MM.1S (cell line): Measurements from ENCODE around the gene NUAK1.

Experiments
- DNase-seq: peaks from one replicate; pipeline ENCODE4 v3.0.0-alpha.2; 2015
- H2AFZ ChIP-seq: fragments of 300-600 bp; sonication (generic); 2 replicates; pipeline ENCODE4 v1.6.0; 2016; ENCODE audit warnings: antibody characterized with exemption, low read length
- H3F3A ChIP-seq: fragments of 300-600 bp; sonication (generic); 2 replicates; pipeline ENCODE4 v1.6.1; 2016; ENCODE audit warnings: mild to moderate bottlenecking, antibody characterized with exemption, low read length, moderate library complexity, mixed read lengths; ENCODE audit not compliant: insufficient read depth
- H3K27ac ChIP-seq: fragments of 300-600 bp; sonication (generic); 2 replicates; pipeline ENCODE4 v1.5.1; 2016; ENCODE audit warnings: mild to moderate bottlenecking, low read length
- H3K27me3 ChIP-seq: fragments of 300-600 bp; sonication (generic); replicated peaks from 2 replicates; pipeline ENCODE4 v1.6.0; 2016; ENCODE audit warnings: low read length; ENCODE audit not compliant: insufficient read depth
- H3K36me3 ChIP-seq: fragments of 300-600 bp; sonication (generic); replicated peaks from 2 replicates; pipeline ENCODE4 v1.6.1; 2016; ENCODE audit warnings: mild to moderate bottlenecking, low read length, mixed read lengths; ENCODE audit not compliant: insufficient read depth
- H3K4me1 ChIP-seq: fragments of 300-600 bp; sonication (generic); 2 replicates; pipeline ENCODE4 v1.6.1; 2016; ENCODE audit warnings: low read length, mixed read lengths
- H3K4me2 ChIP-seq: fragments of 300-600 bp; sonication (generic); 2 replicates; pipeline ENCODE4 v1.6.0; 2016; ENCODE audit warnings: low read depth, low read length
- H3K4me3 ChIP-seq: fragments of 300-600 bp; sonication (generic); 2 replicates; pipeline ENCODE4 v1.5.1; 2016; ENCODE audit warnings: low read length, mixed read lengths
- H3K79me2 ChIP-seq: fragments of 300-600 bp; sonication (generic); 2 replicates; pipeline ENCODE4 v1.6.1; 2016; ENCODE audit warnings: mixed run types, low read length, mixed read lengths
- H3K9ac ChIP-seq: fragments of 300-600 bp; sonication (generic); 2 replicates; pipeline ENCODE4 v1.6.1; 2016; ENCODE audit warnings: low read length, mixed read lengths
- H3K9me2 ChIP-seq: fragments of 300-600 bp; sonication (generic); replicated peaks from 2 replicates; pipeline ENCODE4 v1.6.1; 2016; ENCODE audit warnings: mild to moderate bottlenecking, low read length, mixed read lengths; ENCODE audit not compliant: insufficient read depth
- H3K9me3 ChIP-seq: fragments of 300-600 bp; sonication (generic); replicated peaks from 2 replicates; pipeline ENCODE4 v1.6.1; 2016; ENCODE audit warnings: mild to moderate bottlenecking, low read length, mixed read lengths; ENCODE audit not compliant: insufficient read depth
- H4K20me1 ChIP-seq: fragments of 300-600 bp; sonication (generic); 2 replicates; pipeline ENCODE4 v1.6.1; 2016; ENCODE audit warnings: mild to moderate bottlenecking, low read length, moderate library complexity, mixed read lengths; ENCODE audit not compliant: insufficient read depth
- CTCF ChIP-seq: fragments of 300-600 bp; sonication (generic); IDR thresholded peaks from 2 replicates; pipeline ENCODE4 v1.5.1; 2016; ENCODE audit warnings: antibody characterized with exemption, low read length, mixed read lengths
- EZH2 ChIP-seq: fragments of 300-600 bp; sonication (generic); optimal IDR thresholded peaks from 2 replicates; pipeline ENCODE3; 2017; ENCODE audit warnings: low read depth, mild to moderate bottlenecking, antibody characterized with exemption, low read length, mixed read lengths
- EZH2phosphoT487 ChIP-seq: fragments of 300-600 bp; sonication (generic); IDR thresholded peaks from 2 replicates; pipeline ENCODE4 v1.6.1; 2018; ENCODE audit warnings: antibody characterized with exemption, low read length

NUAK1 gene

DNA sequence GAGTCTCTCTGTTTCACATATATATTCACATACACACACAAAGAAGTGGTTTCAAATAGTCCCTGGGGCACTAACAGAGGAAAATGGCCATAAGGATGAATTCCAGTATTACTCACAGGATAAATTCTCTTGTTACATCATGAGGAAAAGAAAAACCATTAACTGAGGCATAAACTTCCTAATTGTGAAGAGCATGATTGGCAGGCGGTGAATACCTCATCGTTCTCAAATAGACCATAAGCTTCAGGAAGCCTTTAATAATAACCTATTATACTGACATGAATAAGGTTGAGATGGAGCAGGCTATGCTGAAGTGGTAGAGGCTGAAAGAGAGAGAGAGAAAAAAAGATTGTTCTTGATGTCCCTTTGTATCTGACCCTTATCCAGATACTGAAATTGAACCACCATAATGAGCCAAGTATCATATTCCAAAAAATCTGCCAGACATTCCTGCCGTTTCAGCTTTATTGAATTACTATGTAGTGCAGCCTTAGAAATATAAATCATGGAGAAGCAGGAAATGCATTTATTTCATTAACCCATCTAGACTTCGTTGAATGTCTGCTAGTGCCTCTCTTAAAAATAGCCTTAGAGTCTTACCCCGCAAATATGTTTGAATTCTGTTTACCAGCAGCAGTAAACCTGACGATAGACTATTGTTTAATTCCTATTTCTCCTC lies 86.8 kb downstream of the NUAK1 start:
- TF ChIP-seq EZH2phosphoT487, result no peak
- TF ChIP-seq CTCF, result no peak
- no peak for TF ChIP-seq EZH2
- Histone ChIP-seq H2AFZ (no peak overlapping the region), H3K36me3 (no peaks in the 10 kb centered on the region), H3K27me3 (no peaks in the 10 kb centered on the region), H3K9me2 (no peaks in the 10 kb centered on the region), H4K20me1 (no peaks in the 10 kb centered on the region), H3K4me3 (no peak overlapping the region), H3K4me1 (peaks cover 8% of the 10 kb centered on the region), H3K9ac (no peak overlapping the region), H3K79me2 (no peaks in the 10 kb centered on the region), H3K27ac (no peak overlapping the region), H3K9me3 (no peaks in the 10 kb centered on the region), H3F3A (no peaks in the 10 kb centered on the region), H3K4me2 (no peak overlapping the region)
- DNase-seq, result no peak

DNA sequence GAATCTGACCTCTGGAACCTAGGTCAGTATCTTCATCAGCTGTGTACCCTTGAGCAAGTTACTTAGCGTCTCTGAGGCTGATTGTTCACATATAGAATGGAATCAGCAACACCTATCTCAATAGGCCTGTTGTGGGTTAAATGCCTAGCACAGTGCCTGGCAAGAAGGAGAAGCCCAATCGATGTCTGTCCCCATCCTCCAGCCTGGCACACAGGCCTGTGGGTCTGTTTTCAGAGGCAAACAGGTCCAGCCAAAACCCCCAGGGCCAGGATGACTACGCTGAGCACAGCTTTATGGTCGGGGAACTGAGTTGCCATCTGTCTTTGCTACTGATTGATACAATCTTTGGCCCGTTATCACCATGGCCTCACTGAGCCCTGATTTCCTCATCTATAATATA lies 89.2 kb downstream of the NUAK1 start:
- H3F3A ChIP-seq, result no peaks in the 10 kb centered on the region
- H3K36me3 ChIP-seq, result no peaks in the 10 kb centered on the region
- no peak overlapping the region for H3K27ac ChIP-seq
- H2AFZ ChIP-seq, result no peak overlapping the region
- no peak overlapping the region for H3K9ac ChIP-seq
- no peak for DNase-seq
- peaks cover 14% of the 10 kb centered on the region for H3K4me1 ChIP-seq
- H3K4me3 ChIP-seq, result no peak overlapping the region
- H3K9me3 ChIP-seq, result no peaks in the 10 kb centered on the region
- no peak overlapping the region for H3K4me2 ChIP-seq
- no peaks in the 10 kb centered on the region for H3K79me2 ChIP-seq
- no peaks in the 10 kb centered on the region for H4K20me1 ChIP-seq
- TF ChIP-seq EZH2 (no peak), CTCF (no peak), EZH2phosphoT487 (no peak)
- H3K27me3 ChIP-seq, result no peaks in the 10 kb centered on the region
- H3K9me2 ChIP-seq, result no peaks in the 10 kb centered on the region

DNA sequence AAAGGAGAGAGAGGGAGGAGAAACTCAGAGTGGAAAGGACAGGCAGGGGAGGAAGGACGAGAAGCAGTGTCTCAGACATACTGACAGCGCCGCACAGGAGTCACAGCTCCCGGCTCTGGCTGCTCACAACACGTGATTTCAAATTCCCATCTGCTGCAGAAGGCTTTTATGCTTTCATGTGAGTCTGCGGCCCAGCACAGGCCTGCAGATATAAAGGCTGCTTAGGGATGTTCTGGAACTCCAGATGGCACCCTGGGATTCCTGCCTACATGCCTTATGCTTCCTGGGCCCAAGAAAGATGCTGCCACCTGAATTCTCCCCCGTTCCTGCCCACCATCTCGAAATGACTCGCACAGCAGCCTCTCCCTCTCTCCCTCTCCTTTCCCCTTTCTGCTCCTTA lies 89.6 kb downstream of the NUAK1 start:
- TF ChIP-seq CTCF (no peak), EZH2 (no peak)
- H3K36me3 ChIP-seq, result no peaks in the 10 kb centered on the region

More for the DNA sequence above, 89.6 kb downstream of the NUAK1 start:
- H4K20me1 ChIP-seq, result no peaks in the 10 kb centered on the region
- DNase-seq, result no peak
- H3K27me3 ChIP-seq, result no peaks in the 10 kb centered on the region
- H3K79me2 ChIP-seq, result no peaks in the 10 kb centered on the region
- H3K27ac ChIP-seq, result no peak overlapping the region
- no peaks in the 10 kb centered on the region for H3K9me3 ChIP-seq
- no peaks in the 10 kb centered on the region for H3F3A ChIP-seq
- peaks cover 14% of the 10 kb centered on the region for H3K4me1 ChIP-seq
- no peak overlapping the region for H2AFZ ChIP-seq
- H3K4me2 ChIP-seq, result no peak overlapping the region
- no peak overlapping the region for H3K4me3 ChIP-seq
- H3K9ac ChIP-seq, result no peak overlapping the region
- H3K9me2 ChIP-seq, result no peaks in the 10 kb centered on the region
